Neuronal stem cell (in vitro differentiated cells): Measurements from ENCODE around the gene ZNRF1.

Source experiments
- DNase-seq: peaks from one replicate; pipeline ENCODE4 v3.0.0-alpha.2; 2013; ENCODE audit warnings: low spot score
- H2AFZ ChIP-seq: one replicate; pipeline ENCODE4 v1.6.1; 2013; ENCODE audit warnings: mild to moderate bottlenecking, low read length, inconsistent platforms
- H2AK5ac ChIP-seq: 2 replicates; pipeline ENCODE4 v1.6.1; 2013; ENCODE audit warnings: low read depth, mild to moderate bottlenecking, inconsistent platforms, low read length, moderate library complexity, mixed read lengths
- H2BK120ac ChIP-seq: 2 replicates; pipeline ENCODE4 v1.6.1; 2013; ENCODE audit warnings: low read depth, mild to moderate bottlenecking, inconsistent platforms, low read length, moderate library complexity, mixed read lengths
- H2BK12ac ChIP-seq: one replicate; pipeline ENCODE4 v1.6.1; 2013; ENCODE audit warnings: low read length, inconsistent platforms
- H2BK15ac ChIP-seq: 2 replicates; pipeline ENCODE4 v1.6.1; 2013; ENCODE audit warnings: mild to moderate bottlenecking, low read length, inconsistent platforms, mixed read lengths
- H2BK5ac ChIP-seq: one replicate; pipeline ENCODE4 v1.6.1; 2013; ENCODE audit warnings: inconsistent platforms, mild to moderate bottlenecking, low read length, moderate library complexity
- H3K14ac ChIP-seq: one replicate; pipeline ENCODE4 v1.6.1; 2013; ENCODE audit warnings: low read length, inconsistent platforms
- H3K18ac ChIP-seq: 2 replicates; pipeline ENCODE4 v1.6.1; 2013; ENCODE audit warnings: low read length, inconsistent platforms
- H3K23ac ChIP-seq: 2 replicates; pipeline ENCODE4 v1.6.1; 2013; ENCODE audit warnings: low read depth, mild to moderate bottlenecking, mixed read lengths, low read length, inconsistent platforms; ENCODE audit not compliant: poor library complexity
- H3K27ac ChIP-seq: replicated peaks from 3 replicates; pipeline ENCODE4 v1.5.1; 2013; ENCODE audit warnings: low read length, inconsistent platforms
- H3K27me3 ChIP-seq, 3 experiments: 2 replicates each; pipeline ENCODE4 v1.6.1; 2013; ENCODE audit warnings: low read length in 3 of 3, mild to moderate bottlenecking in 2 of 3, inconsistent platforms in 1 of 3, low read depth in 1 of 3, mixed read lengths in 1 of 3, moderate library complexity in 1 of 3; ENCODE audit not compliant: control insufficient read depth in 3 of 3, insufficient read depth in 3 of 3
- H3K36me3 ChIP-seq, 2 donors: replicated peaks in 1 of 2; 2 replicates each; pipeline ENCODE4 v1.6.1; 2013; ENCODE audit warnings: low read length in 2 of 2; ENCODE audit not compliant: control insufficient read depth in 2 of 2, insufficient read depth in 2 of 2
- H3K4ac ChIP-seq: 2 replicates; pipeline ENCODE4 v1.6.1; 2013; ENCODE audit warnings: inconsistent platforms, mild to moderate bottlenecking, low read length, moderate library complexity
- H3K4me1 ChIP-seq, 2 donors: 1 replicate in 1 of 2; 2 replicates in 1 of 2; pipeline ENCODE4 v1.6.1; 2013; ENCODE audit warnings: low read length in 2 of 2, low read depth in 1 of 2; ENCODE audit not compliant: control insufficient read depth in 2 of 2, insufficient read depth in 1 of 2
- H3K4me2 ChIP-seq: one replicate; pipeline ENCODE4 v1.6.1; 2013; ENCODE audit warnings: mild to moderate bottlenecking, low read length, inconsistent platforms; ENCODE audit not compliant: insufficient read depth, poor library complexity, severe bottlenecking
- H3K4me3 ChIP-seq, 2 donors: 2 replicates each; pipeline ENCODE4 v1.5.1; 2013; ENCODE audit warnings: low read length in 2 of 2, mild to moderate bottlenecking in 2 of 2, inconsistent platforms in 1 of 2, moderate library complexity in 1 of 2
- H3K79me1 ChIP-seq: one replicate; pipeline ENCODE4 v1.6.1; 2013; ENCODE audit warnings: low read depth, mild to moderate bottlenecking, inconsistent platforms, low read length, moderate library complexity
- H3K9ac ChIP-seq: one replicate; pipeline ENCODE4 v1.6.1; 2013; ENCODE audit warnings: mild to moderate bottlenecking, low read depth, low read length, inconsistent platforms; ENCODE audit not compliant: poor library complexity
- H3K9me3 ChIP-seq, 2 donors: replicated peaks in 1 of 2; 2 replicates each; pipeline versions ENCODE3 to v1.6.1; 2013; ENCODE audit warnings: low read length in 2 of 2, mild to moderate bottlenecking in 2 of 2, inconsistent platforms in 1 of 2, low read depth in 1 of 2, mixed read lengths in 1 of 2, moderate library complexity in 1 of 2; ENCODE audit not compliant: control insufficient read depth in 2 of 2, insufficient read depth in 1 of 2
- H4K8ac ChIP-seq: one replicate; pipeline ENCODE4 v1.6.1; 2013; ENCODE audit warnings: low read depth, mild to moderate bottlenecking, inconsistent platforms, low read length, moderate library complexity
- H4K91ac ChIP-seq: one replicate; pipeline ENCODE4 v1.6.1; 2013; ENCODE audit warnings: low read length, low read depth, mild to moderate bottlenecking, inconsistent platforms; ENCODE audit not compliant: poor library complexity
- WGBS, 2 donors: extraction: QIAGEN DNeasy Blood & Tissue Kit; methylation state at CpG; one replicate each; pipeline ENCODE4 v1.1.7; 2013; ENCODE audit warnings: missing lambda C conversion rate in 2 of 2, mixed read lengths in 1 of 2; ENCODE audit not compliant: insufficient read length in 2 of 2, insufficient replicate concordance in 1 of 2; ENCODE audit errors: extremely low coverage in 2 of 2; 5-methylcytosine and 5-hydroxymethylcytosine counted together

Gene ZNRF1

GRCh38 chr16:75062135-75062975 is 63.5 kb downstream of the ZNRF1 start:
- no peak overlapping the region for H2BK5ac ChIP-seq
- no peak overlapping the region for H3K4ac ChIP-seq
- no peak overlapping the region for H3K27ac ChIP-seq
- WGBS, 2 donors, result no CpG with 5 or more reads among the region's 22 CpGs
- H2BK12ac ChIP-seq, result no peak overlapping the region
- no peak overlapping the region for H2AK5ac ChIP-seq
- H3K27me3 ChIP-seq, result no peaks in the 10 kb centered on the region
- no peak overlapping the region for H2BK15ac ChIP-seq
- H3K9me3 ChIP-seq, result no peaks in the 10 kb centered on the region
- no peak overlapping the region for H2BK120ac ChIP-seq
- no peak overlapping the region for H4K8ac ChIP-seq
- H3K4me2 ChIP-seq, result no peak overlapping the region
- no peak overlapping the region for H2AFZ ChIP-seq
- H3K14ac ChIP-seq, result no peak overlapping the region
- no peak overlapping the region for H3K4me3 ChIP-seq
- no peak for DNase-seq
- H3K18ac ChIP-seq, result no peak overlapping the region
- peaks cover 4% of the 10 kb centered on the region for H3K79me1 ChIP-seq
- peaks cover 0 to 4% of the 10 kb centered on the region in 2 donors for H3K36me3 ChIP-seq
- no peak overlapping the region for H4K91ac ChIP-seq
- peak overlapping the region; percentile 59 for H3K23ac ChIP-seq
- peaks cover 0 to 12% of the 10 kb centered on the region in 2 donors for H3K4me1 ChIP-seq
- no peak overlapping the region for H3K9ac ChIP-seq

GRCh38 chr16:75062976-75063346 is 64.1 kb downstream of the ZNRF1 start:
- no peak overlapping the region for H4K8ac ChIP-seq
- peaks cover 0 to 4% of the 10 kb centered on the region in 2 donors for H3K36me3 ChIP-seq
- no peak overlapping the region for H3K4me2 ChIP-seq
- peaks cover 4% of the 10 kb centered on the region for H3K79me1 ChIP-seq
- no peaks in the 10 kb centered on the region for H3K9me3 ChIP-seq
- H3K27me3 ChIP-seq, result no peaks in the 10 kb centered on the region
- no peak overlapping the region for H2AFZ ChIP-seq
- no peak overlapping the region for H2BK120ac ChIP-seq
- no peak overlapping the region for H2BK12ac ChIP-seq
- H3K9ac ChIP-seq, result no peak overlapping the region
- no peak overlapping the region for H3K14ac ChIP-seq
- H3K23ac ChIP-seq, result no peak overlapping the region
- H2BK15ac ChIP-seq, result no peak overlapping the region
- no peak for DNase-seq
- H4K91ac ChIP-seq, result no peak overlapping the region
- H3K4me3 ChIP-seq, result no peak overlapping the region
- WGBS, 2 donors, result no CpG with 5 or more reads among the region's 9 CpGs
- no peak overlapping the region for H3K4ac ChIP-seq
- H3K27ac ChIP-seq, result no peak overlapping the region
- H3K4me1 ChIP-seq, result peaks cover 0 to 12% of the 10 kb centered on the region in 2 donors
- H3K18ac ChIP-seq, result peak overlapping the region; percentile 70
- no peak overlapping the region for H2AK5ac ChIP-seq
- H2BK5ac ChIP-seq, result no peak overlapping the region

GRCh38 chr16:75063549-75064088 is 64.8 kb downstream of the ZNRF1 start:
- Histone ChIP-seq H3K4ac (no peak overlapping the region), H2AFZ (no peak overlapping the region), H3K27ac (no peak overlapping the region), H4K91ac (no peak overlapping the region), H2BK15ac (no peak overlapping the region), H2AK5ac (no peak overlapping the region), H3K18ac (no peak overlapping the region), H2BK5ac (no peak overlapping the region), H3K9me3 (no peaks in the 10 kb centered on the region), H3K79me1 (peaks cover 4% of the 10 kb centered on the region), H3K4me3 (no peak overlapping the region), H3K4me2 (no peak overlapping the region), H3K14ac (no peak overlapping the region), H4K8ac (no peak overlapping the region), H3K23ac (no peak overlapping the region), H3K9ac (no peak overlapping the region), H2BK12ac (no peak overlapping the region), H3K4me1 (peaks cover 0 to 10% of the 10 kb centered on the region in 2 donors), H3K27me3 (no peaks in the 10 kb centered on the region), H2BK120ac (no peak overlapping the region), H3K36me3 (peaks cover 0 to 4% of the 10 kb centered on the region in 2 donors)
- no peak for DNase-seq
- no CpG with 5 or more reads among the region's 8 CpGs for WGBS, 2 donors

GRCh38 chr16:75064403-75065148 is 65.8 kb downstream of the ZNRF1 start:
- peak overlapping the region; percentile 55 for H3K18ac ChIP-seq
- H3K4ac ChIP-seq, result no peak overlapping the region
- WGBS, 2 donors, result no CpG with 5 or more reads among the region's 15 CpGs
- H2BK120ac ChIP-seq, result no peak overlapping the region
- H3K9me3 ChIP-seq, result no peaks in the 10 kb centered on the region
- H4K91ac ChIP-seq, result no peak overlapping the region
- H3K36me3 ChIP-seq, result peaks cover 0 to 4% of the 10 kb centered on the region in 2 donors
- no peak overlapping the region for H2BK15ac ChIP-seq
- no peak overlapping the region for H3K23ac ChIP-seq
- no peak overlapping the region for H2AFZ ChIP-seq
- H3K27me3 ChIP-seq, result no peaks in the 10 kb centered on the region
- DNase-seq, result no peak
- no peak overlapping the region for H2BK12ac ChIP-seq
- H3K27ac ChIP-seq, result no peak overlapping the region
- no peak overlapping the region for H3K4me3 ChIP-seq
- no peak overlapping the region for H3K4me2 ChIP-seq
- peaks cover 0 to 10% of the 10 kb centered on the region in 2 donors for H3K4me1 ChIP-seq
- no peak overlapping the region for H3K9ac ChIP-seq
- no peak overlapping the region for H4K8ac ChIP-seq
- H3K14ac ChIP-seq, result no peak overlapping the region
- H3K79me1 ChIP-seq, result peaks cover 3% of the 10 kb centered on the region
- H2AK5ac ChIP-seq, result no peak overlapping the region
- H2BK5ac ChIP-seq, result peak overlapping the region; percentile 67
